CD4-positive, alpha-beta T cell treated with Interleukin-12 subunit alpha and Interleukin-12 subunit beta, for 1 hour (primary cell): ENCODE measurements around the gene SNIP1.
"Not testable (repeated sequence)": the region's sequence is repeated elsewhere in the genome, so short reads cannot be mapped to it uniquely, and the experiment has no call there.

Experiments used
- DNase-seq: peaks from one replicate; pipeline ENCODE4 v3.0.0-alpha.2; 2020

Gene SNIP1

DNA sequence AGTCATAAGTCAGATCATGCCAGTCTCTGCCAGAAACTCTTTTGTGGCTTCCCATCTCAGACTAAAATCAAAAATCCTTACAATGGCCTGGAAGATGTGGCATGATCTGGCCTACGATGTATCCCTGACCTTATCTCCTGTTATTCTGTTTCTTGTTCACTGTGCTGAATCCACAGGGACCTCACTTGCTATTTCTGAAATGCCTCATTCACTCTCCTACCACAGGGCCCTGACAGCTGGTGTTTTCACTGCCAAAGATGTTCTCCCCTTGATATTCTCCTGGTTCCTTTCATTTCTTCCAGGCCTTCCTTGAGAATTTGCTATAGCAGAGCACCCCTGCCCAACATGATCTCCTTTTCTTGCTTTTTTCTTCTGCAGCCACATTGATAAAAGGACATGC lies 4.3 kb upstream of the SNIP1 start:
- no peak for DNase-seq

DNA sequence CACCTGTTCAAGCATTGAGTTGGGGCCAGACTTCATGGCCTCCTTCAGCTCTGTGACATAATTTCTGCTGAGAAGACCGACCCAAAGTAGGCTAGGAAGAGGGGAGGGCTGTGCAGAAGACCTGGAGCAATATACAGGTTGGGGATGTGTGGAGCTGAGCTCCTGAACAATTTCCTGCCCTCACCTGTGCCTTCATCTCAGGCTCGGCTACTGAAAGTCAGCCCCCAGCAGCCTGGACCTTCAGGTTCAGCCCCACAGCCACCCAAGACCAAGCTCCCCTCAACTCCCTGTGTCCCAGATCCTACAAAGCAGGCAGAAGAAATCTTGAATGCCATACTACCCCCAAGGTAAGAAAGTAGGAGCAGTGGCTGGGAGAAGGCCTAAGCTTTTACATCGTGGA lies 3.3 kb upstream of the SNIP1 start:
- DNase-seq, result no peak

DNA sequence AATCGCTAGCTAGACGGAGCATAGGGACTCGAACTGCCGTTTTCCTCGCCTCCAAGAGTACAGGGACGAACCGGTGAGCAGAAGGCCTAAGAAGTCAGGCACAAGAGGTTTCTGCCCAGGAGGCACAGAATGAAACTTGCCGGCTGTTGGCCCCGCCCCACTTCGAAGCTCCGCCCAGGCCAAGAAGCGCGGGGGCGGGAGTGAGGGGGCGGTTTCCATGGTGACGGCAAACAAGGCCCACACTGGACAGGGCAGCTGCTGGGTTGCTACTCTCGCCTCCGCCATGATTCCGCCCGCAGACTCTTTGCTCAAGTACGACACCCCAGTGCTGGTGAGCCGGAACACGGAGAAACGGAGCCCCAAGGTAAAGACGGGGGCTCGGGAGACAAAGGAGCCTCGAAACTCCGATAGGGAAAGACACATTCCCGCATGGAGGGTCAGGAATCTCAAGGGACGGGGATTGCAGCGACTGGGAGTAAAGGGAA lies 2.7 kb upstream of the SNIP1 start, which contains the start of gene DNALI1:
Gene DNALI1, plus strand, starts transcription at position 229 of the 485 bp plus-strand sequence. Its CDS starts 55 bp downstream, at position 284.
- peak; percentile 25 for DNase-seq

DNA sequence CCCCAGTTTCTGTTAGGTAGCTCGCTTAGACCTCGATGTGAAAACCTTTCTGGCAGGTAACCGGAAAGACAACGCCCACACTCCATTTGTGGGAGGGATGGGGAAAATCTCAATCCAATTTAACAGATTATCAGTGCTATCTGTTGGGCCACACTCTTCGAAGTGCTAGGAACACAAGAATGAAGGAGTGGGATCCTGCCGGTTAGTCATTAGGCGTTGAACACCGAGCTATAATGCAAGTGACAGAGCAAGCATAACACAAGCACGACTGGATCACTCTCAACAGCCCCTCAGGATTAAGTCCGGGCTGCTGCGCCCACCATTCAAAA lies 531 bp downstream of the SNIP1 start:
- no peak for DNase-seq

DNA sequence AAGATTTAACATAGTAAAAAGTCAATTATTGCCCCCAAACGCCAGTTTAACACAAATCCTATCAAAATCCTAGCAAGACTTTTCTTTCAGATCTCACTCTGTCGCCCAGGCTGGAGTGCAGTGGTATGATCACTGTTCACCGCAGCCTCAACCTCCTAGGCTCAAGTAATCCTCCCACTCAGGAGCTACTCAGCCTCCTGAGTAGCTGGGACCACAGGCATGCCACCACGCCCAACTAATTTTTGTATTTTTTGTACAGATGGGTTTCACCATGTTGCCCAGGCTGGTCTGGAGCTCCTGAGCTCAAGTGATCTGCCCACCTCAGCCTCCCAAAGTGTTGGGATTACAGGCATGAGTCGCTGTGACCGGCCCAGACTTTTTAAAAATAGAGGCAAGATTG lies 4.8 kb downstream of the SNIP1 start:
- DNase-seq, result no peak

DNA sequence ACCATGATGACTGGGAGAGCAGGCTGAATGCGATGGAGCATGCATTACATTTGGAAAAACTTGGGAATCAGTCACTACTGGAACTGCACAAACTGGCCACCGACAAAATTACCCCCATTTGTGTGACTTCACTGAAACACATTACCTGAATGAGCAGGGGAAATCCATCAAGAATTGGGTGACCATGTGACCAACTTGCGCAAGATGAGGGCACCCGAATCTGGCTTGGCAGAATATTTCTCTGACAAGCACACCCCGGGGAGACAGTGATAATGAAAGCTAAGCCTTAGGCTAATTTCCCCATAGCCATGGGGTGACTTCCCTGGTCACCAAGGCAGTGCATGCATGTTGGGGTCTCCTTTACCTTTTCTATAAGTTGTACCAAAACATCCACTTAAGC lies 9.1 kb downstream of the SNIP1 start:
- no peak for DNase-seq

DNA sequence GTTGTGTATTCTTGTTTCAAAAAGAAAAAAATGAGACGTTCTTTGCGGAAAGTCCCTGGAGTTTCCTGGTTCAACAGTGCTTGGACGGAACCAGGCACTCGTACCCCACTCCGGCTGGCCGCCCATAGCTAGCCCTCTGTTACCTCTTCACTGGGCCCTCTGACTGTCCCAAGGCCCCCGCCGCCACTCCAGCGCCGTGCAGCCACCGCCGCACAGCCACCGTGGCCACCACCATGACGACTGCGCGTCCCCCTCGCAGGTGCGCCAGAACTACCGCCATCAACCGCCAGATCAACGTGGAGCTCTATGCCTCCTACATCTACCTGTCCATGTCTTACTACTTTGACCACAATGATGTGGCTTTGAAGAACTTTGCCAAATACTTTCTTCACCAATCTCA lies 9.6 kb downstream of the SNIP1 start:
- DNase-seq, result no peak

DNA sequence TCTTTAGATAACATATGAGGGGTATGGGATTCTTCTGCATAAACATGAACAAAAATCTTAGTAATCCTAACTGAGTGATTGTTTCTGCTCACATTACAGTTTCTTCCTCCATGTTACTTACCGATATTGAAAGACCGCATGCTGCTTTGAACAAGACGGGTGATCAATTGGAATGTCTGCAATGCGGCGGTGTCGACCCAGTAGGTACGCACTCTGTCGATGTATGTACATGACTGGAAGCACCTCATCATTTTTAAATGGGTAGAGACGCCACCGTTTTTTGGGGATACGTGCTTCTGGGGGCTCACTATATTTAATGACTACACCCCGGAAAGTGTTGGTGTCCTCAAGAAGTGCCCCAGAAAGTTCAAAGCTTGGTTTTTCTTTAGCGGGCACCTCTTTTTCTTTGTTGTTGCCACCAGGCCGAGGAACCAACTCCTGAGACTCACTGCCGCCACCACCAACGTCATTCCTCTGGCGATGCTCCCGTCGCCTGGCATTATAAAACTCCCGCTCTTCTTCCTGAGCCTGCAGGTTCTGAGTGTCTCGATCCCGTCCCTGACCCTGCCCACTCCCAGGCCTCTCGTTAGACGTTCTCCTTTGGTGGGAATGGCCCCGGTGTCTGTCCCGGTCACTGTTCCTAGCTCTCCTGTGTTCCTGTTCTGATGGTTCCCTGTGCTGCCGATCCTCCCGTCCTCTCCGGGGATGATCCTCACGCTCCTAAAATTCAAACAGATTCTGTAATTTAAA lies 13.9 kb downstream of the SNIP1 start:
- no peak for DNase-seq

DNA sequence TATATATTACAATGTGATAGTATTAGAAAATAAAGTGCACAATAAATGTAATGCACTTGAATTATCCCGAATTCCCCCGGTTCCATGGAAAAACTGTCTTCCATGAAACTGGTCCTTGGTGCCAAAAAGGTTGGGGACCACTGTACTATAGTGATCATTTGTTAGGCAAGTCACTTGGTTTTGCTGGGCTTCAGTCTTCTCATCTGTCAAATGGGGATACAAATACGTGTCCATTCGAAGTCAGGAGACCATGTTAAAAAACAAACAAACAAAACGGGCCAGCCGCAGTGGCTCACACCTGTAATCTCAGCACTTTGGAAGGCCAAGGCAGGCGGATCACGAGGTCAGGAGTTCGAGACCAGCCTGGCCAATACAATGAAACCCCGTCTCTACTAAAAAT lies 14.9 kb downstream of the SNIP1 start:
- not testable (repeated sequence) for DNase-seq

DNA sequence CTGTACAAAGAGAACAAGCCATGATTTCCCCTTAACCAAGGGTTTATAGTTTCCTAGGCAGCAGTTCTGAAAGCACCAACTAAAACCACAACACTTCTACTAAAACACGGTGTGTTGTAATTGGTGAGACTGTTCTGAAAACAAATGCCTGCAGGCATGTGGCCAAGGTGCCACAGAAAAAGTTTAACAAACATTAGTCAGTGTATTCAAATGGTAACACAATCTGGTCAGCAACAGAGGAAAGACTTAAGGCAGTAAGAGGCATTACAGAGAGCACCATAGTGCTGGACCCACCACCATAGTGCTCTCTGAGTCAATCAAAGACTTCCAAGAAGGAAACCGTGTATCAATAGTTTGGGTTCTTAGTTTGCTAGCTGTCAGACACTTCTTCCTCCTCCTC lies 16.7 kb downstream of the SNIP1 start:
- DNase-seq, result no peak

DNA sequence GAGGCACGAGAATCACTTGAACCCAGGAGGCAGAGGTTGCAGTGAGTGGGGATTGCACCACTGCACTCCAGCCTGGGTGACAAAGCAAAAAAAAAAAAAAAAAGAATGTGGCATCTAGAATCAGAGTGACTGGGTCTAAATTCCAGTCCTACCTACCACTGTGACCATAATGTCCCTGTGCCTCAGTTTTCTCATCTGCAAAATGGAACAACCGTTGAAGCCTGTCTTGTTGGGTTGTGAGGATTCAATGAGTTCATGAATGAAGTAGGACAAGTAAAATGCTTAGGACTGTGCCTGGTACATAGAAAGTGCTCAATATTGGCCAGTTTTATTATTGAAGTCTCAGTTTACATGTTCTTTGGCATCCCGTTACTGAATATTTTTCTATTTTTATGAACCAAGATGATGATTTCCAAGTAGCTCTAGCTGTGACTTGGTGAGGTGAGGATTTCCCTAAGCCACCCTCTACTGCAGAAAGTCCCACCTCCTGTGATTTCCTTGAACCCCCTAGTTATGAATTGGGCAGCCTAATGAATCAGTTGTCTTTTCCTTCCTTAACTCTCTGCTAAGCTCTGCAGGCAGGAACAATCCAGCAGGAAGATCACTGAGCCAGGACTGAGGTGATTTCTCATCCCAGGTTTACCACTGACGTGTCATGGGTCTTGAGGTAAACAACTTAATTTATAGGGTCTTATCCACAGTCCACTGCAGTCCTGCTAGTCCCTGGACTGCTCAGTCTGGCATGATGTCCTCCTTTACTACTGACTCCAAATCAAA lies 20.6 kb downstream of the SNIP1 start:
- no peak for DNase-seq

DNA sequence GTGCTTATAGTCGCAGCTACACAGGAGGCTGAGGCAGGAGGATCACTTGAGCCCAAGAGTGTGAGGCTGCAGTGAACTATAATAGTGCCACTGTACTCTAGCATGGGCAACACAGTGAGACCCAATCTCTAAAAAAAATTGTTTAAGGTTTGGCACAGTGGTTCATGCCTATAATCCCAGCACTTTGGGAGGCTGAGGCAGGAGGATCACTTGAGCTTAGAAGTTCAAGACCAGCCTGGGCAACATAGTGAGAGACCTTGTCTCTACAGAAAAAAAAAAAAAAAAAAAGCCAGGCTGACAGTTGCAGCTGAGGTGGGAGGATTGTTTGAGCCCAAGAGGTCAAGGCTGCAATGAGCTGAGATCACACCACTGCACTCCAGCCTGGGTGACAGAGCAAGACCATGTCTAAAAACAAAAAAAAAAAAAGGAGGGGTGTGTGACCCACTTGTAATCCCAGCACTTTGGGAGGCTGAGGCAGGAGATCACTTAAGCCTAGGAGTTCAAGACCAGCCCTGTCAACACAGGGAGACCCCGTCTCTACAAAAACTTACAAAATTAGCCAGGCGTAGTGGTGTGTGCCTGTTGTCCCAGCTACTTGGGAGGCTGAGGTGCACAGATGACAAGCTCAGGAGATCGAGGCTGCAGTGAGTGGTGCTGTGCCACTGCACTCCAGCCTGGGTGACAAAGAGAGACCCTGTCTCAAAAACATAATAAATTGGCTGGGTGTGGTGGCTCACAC lies 21.5 kb downstream of the SNIP1 start:
- DNase-seq, result not testable (repeated sequence)

DNA sequence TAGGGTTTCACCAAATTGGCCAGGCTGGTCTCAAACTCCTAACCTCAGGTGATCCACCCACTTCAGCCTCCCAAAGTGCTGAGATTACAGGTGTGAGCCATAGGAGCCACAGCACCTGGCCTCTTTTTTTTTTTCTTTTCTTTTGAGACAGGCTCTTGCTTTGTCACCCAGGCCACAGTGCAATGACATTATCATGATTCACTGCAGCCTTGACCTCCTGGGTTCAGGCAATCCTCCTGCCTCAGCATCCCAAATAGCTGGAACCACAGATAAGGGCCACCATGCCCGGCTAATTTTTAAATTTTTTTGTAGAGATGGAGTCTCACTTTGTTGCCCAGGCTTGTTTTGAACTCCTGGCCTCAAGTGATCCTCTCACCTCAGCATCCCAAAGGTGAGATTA lies 24.2 kb downstream of the SNIP1 start:
- DNase-seq, result not testable (repeated sequence)

DNA sequence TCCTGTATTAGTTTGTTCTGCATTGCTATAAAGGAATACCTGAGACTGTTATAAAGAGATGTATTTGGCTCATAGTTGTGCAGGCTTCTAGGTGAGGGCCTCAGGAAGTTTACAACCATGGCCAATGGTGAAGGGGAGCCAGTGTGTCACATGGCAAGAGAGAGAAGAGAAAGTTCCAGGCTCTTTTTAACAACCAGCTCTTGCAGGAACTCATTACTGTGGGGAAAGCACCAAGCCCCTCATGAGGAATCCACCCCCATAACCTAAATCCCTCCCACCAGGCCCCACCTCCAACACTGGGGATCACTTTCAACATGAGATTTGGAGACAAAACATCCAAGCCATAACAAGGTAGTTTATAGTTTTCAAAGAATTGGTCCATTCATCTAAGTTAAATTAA lies 34.5 kb downstream of the SNIP1 start:
- DNase-seq, result peak; percentile 20

DNA sequence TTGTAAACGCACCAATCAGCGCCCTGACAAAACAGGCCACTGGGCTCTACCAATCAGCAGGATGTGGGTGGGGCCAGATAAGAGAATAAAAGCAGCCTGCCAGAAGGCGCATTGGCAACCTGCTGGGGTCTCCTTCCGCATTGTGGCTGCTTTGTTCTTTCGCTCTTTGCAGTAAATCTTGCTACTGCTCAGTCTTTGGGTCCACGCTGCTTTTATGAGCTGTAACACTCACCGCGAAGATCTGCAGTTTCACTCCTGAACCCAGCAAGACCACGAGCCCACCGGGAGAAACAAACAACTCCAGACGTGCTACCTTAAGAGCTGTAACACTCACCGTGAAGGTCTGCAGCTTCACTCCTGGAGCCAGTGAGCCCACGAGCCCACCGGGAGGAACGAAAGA lies 35.2 kb downstream of the SNIP1 start:
- peak; percentile 73 for DNase-seq

DNA sequence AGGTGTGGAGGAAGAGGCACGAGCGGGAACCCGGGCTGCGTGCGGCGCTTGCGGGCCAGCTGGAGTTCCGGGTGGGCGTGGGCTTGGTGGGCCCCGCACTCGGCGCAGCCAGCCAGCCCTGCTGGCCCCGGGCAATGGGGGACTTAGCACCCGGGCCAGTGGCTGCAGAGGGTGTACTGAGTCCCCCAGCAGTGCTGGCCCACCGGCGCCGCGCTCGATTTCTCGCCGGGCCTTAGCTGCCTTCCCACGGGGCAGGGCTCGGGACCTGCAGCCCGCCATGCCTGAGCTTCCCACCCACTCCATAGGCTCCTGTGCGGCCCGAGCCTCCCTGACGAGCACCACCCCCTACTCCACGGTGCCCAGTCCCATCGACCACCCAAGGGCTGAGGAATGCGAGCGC lies 35.9 kb downstream of the SNIP1 start:
- not testable (repeated sequence) for DNase-seq

DNA sequence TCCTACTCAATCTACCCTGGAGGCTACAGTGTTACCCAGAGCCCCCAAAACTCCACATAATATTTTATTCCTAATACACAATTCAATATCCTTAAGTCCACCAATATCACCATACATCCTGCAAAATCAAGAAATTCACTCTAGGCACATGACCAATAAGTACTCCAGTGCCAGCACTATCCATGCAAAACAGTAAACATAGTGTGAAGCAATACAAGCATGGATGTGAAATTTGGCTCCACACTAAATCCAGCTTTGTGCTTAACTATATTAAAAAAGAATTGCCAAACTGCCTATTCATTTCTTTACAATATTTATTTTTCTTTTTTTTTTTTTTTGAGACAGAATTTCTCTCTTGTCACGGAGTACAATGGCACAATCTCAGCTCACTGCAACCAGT lies 36.5 kb downstream of the SNIP1 start:
- no peak for DNase-seq

DNA sequence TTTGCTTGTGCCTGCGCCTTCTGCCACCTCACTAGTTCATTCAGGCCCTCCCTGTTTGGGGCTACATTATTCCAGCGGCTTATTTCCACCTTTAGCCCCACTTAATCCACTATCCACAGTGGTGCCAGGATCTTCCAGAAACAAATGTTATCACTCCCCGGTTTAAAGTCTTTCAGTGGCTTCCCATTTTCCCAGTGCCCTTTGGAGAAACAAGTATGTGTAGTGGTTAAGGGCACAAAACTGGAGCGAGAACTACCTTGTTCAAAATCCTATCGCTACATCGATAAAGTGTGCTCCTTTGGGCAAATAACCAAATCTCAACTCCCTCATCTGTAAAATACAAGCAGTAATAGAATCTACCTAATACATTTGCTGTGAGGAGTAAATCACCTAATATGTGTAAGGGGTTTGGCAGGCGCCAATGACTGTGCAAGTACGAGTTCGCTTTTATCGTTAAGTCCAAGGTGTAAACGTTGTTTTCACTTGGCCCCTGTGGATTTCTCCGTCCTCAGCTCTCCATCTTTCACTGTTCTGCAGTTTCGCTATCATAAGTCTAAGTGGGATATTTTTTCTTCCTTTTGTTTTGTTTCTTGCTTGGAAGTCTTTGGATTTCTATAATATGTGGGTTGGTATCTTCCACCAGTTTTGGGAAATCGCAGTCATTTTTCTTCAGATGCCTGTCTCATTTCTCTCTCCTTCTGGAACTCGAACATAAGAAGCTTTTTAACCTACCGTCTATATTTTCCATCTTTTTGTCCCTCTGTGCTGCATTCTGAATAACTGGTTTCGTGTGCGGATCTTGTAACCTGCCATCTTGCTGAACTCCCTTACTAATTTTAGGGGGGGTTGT lies 38.7 kb downstream of the SNIP1 start:
- no peak for DNase-seq

DNA sequence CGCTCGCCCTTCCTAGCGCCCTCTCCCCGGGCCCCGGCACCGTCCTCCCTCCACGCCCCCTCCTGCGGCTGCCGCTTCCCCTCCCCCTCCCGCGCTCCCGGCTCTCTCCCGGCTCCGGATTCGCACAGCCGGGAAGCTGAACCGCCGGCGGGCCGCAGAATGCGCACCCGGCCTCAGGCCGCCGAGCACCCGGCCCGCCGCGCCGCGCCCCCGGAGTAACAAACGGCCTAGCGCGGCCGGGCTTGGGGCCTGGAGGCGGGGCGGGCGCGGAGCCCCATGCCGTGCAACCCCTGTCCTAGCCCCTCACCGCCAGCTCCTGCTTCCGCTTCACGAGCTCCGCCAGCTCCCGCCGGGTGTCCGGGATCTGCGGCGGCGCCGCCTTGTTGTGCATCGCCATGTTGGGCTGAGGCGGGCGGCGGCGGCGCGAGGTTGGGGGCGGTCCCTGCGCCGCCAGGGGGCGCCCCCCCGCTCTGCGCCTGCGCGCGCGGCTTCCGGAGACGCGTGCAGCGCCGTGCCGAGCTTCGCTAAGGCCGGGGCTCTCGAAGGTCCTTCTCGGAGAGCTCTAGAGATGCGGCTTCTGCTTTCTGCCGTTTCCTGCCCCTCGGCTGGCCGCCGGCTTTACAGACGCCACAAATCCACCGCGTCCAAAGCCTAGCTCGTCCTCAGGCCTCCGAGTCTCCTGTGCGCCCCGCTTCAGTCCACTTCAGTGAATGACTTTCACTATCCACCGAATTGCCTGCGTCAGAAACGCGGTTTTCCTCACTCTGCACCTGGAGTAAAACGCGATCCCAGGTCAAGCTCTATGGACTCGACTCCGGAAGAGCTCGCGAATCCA lies 39.5 kb downstream of the SNIP1 start, which contains the start of gene MEAF6:
Gene MEAF6, minus strand, starts transcription at position 417 of the 835 bp plus-strand sequence. Its CDS starts 20 bp downstream, at position 397.
- DNase-seq, result peak; percentile 88

DNA sequence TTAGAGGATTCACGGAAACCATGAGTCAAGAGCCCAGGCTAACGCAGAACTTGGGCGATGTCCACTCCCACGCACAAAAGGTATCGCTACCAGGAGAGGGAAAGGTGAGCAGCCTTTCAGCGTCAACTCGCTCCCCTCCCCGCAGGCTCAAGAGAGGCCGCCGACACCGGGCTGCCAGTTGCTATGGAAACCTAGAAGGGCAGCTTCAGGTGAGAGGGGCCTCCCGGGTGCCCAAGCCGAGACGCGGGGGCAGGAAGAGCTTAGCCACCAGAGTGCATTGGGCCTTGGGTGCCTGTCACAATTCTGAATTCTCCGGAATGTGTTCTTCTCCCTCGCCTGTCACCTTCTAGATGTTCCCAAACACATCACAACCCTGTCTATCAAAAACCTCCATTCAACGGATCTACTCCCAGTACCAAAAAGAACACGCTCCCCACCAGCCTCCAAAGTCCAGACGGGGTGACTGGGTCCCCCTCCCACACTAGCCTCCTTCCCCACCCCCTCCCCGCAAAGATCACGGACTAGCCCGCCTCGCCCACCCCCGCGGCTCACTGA lies 40.2 kb downstream of the SNIP1 start:
- peak; percentile 59 for DNase-seq

DNA sequence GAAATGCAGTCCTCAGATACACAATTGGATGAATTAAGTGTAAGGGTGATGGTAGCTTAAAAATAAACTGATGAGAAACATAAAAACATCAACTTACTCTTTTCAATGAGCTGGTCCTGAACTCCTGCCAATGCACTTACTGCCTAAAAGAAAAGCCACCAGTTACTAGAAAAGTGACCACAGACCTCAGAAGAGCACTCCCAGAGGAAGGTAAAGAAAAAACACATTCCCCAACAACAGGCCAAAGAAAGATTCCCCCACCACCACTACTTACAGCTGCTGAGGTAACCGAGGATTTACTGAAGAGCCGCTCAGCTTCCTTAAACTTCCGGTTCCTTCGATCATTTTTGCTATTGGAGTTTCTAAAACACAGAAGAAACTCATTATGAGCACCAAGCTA lies 44.9 kb downstream of the SNIP1 start:
- no peak for DNase-seq
